Measurements from ENCODE around the gene CDKN1B. TPM values are rescaled to one million over a fixed set of nuclear protein-coding genes. Genes with fewer than 3 reads are reported as not detected.

Gene CDKN1B
- total and polyA plus RNA-seq, 2 experiments from 2014 or later: 7.0 to 46.0 TPM

GRCh38 chr12:12725086-12725955 lies 8.2 kb downstream of the CDKN1B start:
- H2AFZ ChIP-seq: peak overlapping the region; percentile 71
- under 1% methylated on average over 72 of the region's 93 CpGs for WGBS (ENCODE audit: low lambda C conversion rate, missing lambda C conversion rate)
- TF ChIP-seq CTCF (IDR thresholded peaks at IDR 0.05; ENCODE audit: poor library complexity) (no peak), EZH2 (IDR thresholded peaks at IDR 0.05; ENCODE audit: borderline replicate concordance) (no peak), EZH2phosphoT487 (IDR thresholded peaks at IDR 0.05; ENCODE audit: low read depth, severe bottlenecking, unreplicated experiment) (no peak)

GRCh38 chr12:12725956-12726554 lies 8.9 kb downstream of the CDKN1B start:
- Histone ChIP-seq H3K9me3 (ENCODE audit: low read depth) (no peaks in the 10 kb centered on the region), H3K4me1 (ENCODE audit: insufficient read depth) (peaks cover 16% of the 10 kb centered on the region), H3K9me2 (replicated peaks; ENCODE audit: insufficient read depth) (no peaks in the 10 kb centered on the region), H3K36me3 (replicated peaks; ENCODE audit: insufficient read depth, low read depth) (no peaks in the 10 kb centered on the region), H3K4me3 (peak overlapping the region; percentile 63), H3K79me2 (peaks cover 34% of the 10 kb centered on the region), H3K27me3 (no peaks in the 10 kb centered on the region), H3K4me2 (peak overlapping the region; percentile 94), H3K27ac (peak overlapping the region; percentile 99), H4K20me1 (ENCODE audit: insufficient read depth, poor library complexity, severe bottlenecking) (no peaks in the 10 kb centered on the region), H2AFZ (peak overlapping the region; percentile 61)
- DNase-seq (ENCODE audit: low spot score): no peak
- TF ChIP-seq EZH2phosphoT487 (IDR thresholded peaks at IDR 0.05; ENCODE audit: low read depth, severe bottlenecking, unreplicated experiment): no peak
- TF ChIP-seq CTCF (IDR thresholded peaks at IDR 0.05; ENCODE audit: poor library complexity): no peak
- TF ChIP-seq EZH2 (IDR thresholded peaks at IDR 0.05; ENCODE audit: borderline replicate concordance): no peak
- under 1% methylated on average over 25 of the region's 26 CpGs for WGBS (ENCODE audit: low lambda C conversion rate, missing lambda C conversion rate)

More at GRCh38 chr12:12725086-12725955, 8.2 kb downstream of the CDKN1B start:
- H3K4me1 ChIP-seq (ENCODE audit: insufficient read depth): peaks cover 22% of the 10 kb centered on the region
- peak; percentile 97 for DNase-seq (ENCODE audit: low spot score)
- peaks cover 42% of the 10 kb centered on the region for H3K79me2 ChIP-seq
- peaks cover 5% of the 10 kb centered on the region for H4K20me1 ChIP-seq (ENCODE audit: insufficient read depth, poor library complexity, severe bottlenecking)
- H3K9me3 ChIP-seq (ENCODE audit: low read depth): no peaks in the 10 kb centered on the region
- H3K27ac ChIP-seq: peak overlapping the region; percentile 99
- peak overlapping the region; percentile 94 for H3K4me2 ChIP-seq
- H3K27me3 ChIP-seq: no peaks in the 10 kb centered on the region
- H3K9me2 ChIP-seq (replicated peaks; ENCODE audit: insufficient read depth): no peaks in the 10 kb centered on the region
- H3K4me3 ChIP-seq: peak overlapping the region; percentile 63
- H3K36me3 ChIP-seq (replicated peaks; ENCODE audit: insufficient read depth, low read depth): no peaks in the 10 kb centered on the region

- Histone ChIP-seq H3K4me2 (peak overlapping the region; percentile 94), H3K27ac (peak overlapping the region; percentile 99), H3K9me3 (ENCODE audit: low read depth) (no peaks in the 10 kb centered on the region), H3K27me3 (no peaks in the 10 kb centered on the region), H4K20me1 (ENCODE audit: insufficient read depth, poor library complexity, severe bottlenecking) (no peaks in the 10 kb centered on the region), H3K4me1 (ENCODE audit: insufficient read depth) (peaks cover 11% of the 10 kb centered on the region), H3K36me3 (replicated peaks; ENCODE audit: insufficient read depth, low read depth) (no peaks in the 10 kb centered on the region), H3K4me3 (peak overlapping the region; percentile 63), H3K9me2 (replicated peaks; ENCODE audit: insufficient read depth) (no peaks in the 10 kb centered on the region), H3K79me2 (peaks cover 29% of the 10 kb centered on the region), H2AFZ (peak overlapping the region; percentile 61)
- TF ChIP-seq EZH2 (IDR thresholded peaks at IDR 0.05; ENCODE audit: borderline replicate concordance): no peak
- no peak for TF ChIP-seq EZH2phosphoT487 (IDR thresholded peaks at IDR 0.05; ENCODE audit: low read depth, severe bottlenecking, unreplicated experiment)
- TF ChIP-seq CTCF (IDR thresholded peaks at IDR 0.05; ENCODE audit: poor library complexity): no peak
- 22% methylated on average over 6 of the region's 6 CpGs for WGBS (ENCODE audit: low lambda C conversion rate, missing lambda C conversion rate)
- DNase-seq (ENCODE audit: low spot score): no peak
Measured at GRCh38 chr12:12726555-12727093, 9.5 kb downstream of the CDKN1B start.
